ENCODE data around the gene HMBS.
"Not testable (repeated sequence)": the region's sequence is repeated elsewhere in the genome, so short reads cannot be mapped to it uniquely, and the experiment has no call there.

HMBS gene

DNA sequence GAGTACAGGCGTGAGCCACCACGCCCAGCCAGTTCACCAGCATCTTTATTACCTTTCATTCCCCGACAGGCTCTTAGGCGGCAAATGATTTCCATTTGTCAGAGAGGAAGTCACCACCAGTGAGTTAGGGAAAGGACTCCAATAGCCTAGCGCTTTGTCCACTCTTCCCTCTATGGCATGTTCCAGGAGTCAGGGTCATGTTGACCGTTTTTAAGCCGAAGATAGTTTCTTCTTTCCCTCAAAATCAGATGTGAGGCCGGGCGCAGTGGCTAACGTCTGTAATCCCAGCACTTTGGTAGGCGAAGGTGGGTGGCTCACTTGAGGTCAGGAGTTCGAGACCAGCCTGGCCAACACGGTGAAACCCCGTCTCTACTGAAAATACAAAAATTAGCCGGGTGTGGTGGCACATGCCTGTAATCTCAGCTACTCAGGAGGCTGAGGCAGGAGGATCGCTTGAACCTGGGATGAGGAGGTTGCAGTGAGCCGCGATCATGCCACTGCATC lies 18.5 kb downstream of the HMBS start:
- not testable (repeated sequence) for DNase-seq

DNA sequence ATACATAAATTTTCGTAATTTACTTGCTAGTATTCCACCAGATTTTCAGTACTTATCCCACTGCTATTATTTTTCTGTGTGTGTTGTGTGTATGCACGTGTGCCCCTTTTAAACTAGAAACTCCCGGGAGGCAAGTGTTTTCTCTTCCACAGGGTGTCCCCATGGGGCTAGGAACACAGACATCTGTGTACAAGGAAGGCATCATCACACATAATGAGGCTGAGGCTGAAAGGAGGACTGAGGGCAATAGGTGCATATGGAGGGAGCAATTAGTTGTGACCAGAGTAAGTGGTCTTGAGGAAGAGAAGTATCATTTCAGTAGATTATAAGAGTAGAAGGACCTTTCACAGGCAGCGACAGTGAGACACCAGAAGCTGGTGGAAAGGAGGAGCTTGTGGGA lies 19.1 kb downstream of the HMBS start:
- no peak for DNase-seq

DNA sequence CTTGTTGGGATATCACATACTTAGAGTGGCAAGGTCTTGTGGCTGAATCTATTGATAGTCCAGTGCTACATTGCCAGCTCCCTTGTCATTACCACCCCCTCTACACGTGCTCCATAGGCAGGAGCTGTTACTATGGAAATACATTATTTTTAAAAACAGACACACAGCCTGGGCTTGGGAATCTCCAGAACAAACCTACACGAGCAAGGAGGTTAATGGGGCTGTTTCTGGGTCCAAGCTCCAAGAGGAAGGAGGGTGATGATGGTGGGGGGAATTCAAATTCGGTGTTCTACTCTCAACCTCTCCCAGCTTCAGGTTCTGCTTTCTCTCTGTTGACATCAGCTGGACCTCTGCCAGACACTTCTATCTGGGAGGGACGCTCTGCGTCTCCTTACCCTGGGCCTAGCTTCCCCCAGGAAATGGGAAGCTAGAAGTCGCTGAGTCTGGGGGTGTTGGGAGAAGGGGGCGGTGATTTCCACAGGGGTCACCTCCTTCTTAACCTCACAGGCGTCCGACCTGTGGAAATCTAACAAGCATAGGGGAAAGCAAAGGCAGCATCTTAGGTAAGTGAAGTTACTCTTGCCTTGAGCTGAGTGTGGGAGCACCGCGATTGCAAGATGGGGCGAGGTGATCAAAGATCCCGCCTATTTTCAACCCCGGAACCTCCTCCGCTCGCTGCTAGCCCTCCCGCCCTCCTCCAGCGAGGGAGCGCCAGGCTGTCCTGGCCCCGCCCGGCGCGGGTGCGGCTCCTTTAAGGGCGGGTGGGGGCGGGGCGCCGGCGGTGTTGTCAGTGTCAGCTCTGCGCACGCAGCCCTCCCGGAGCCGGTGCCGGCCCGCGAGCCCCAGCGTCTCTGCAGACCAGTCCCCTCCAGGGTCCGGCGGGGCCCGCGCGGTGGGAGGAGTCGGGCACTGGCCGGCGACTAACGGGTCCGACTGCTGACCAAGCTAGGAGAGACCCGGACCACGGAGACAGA lies 22.2 kb downstream of the HMBS start, which contains the start of gene C2CD2L:
Gene C2CD2L, plus strand, starts transcription at position 781 of the 974 bp plus-strand sequence. CDS start 398 bp downstream, outside the sequence.
- DNase-seq, result peak; percentile 90

DNA sequence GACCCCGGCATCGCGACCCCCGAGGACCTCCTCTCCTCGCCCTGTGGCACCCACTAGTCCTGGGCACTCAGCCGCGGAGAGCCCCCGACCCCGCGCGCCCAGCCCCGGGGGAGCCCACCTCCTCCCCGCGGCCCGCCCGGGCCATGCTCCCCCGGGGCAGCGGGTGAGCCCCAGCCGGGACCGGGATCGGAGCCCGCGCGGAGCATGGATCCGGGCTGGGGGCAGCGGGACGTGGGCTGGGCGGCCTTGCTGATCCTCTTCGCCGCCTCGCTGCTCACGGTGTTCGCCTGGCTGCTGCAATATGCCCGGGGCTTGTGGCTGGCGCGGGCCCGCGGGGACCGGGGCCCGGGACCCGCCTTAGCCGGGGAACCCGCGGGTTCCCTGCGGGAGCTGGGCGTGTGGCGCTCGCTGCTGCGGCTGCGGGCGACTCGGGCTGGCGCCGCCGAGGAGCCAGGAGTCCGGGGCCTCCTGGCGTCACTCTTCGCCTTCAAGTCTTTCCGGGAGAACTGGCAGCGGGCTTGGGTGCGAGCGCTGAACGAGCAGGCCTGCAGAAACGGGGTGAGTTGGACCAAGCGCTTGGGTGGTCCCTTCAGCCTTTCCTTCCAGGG lies 23.0 kb downstream of the HMBS start:
- DNase-seq, result no peak

DNA sequence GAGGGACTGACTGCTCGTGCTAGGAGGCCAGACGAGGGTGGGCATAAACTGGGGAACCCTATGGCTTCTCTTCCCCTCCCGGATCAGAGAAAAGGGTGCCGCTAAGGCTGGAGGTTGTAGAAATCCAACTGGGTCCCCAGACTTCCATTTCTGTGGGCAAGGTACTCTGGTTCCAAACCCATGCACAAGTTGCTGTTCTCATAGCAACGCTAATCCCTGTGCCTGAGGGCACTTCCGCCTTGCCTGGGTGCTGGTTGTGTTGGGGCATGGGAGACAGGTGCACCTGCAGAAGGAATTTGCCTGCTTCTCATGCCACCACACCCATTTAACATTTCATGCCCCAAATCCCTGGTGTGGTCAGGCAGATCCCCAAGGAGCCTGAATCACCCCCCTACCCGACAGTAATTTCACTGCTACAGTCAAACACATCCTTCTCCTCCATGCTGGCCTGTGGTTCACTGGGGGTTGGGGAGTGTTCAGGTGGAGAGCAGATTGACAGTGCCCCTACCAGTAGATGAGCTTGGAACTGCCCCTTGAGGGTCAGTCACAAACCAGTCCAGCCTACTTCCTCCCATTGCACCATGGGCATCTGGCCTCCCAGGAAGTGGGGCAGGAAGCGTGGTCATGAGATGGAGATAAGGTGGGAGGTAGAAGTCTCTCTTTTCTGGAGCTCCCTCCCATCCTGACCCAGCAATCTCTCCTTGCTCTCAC lies 23.6 kb downstream of the HMBS start:
- DNase-seq, result peak; percentile 38

DNA sequence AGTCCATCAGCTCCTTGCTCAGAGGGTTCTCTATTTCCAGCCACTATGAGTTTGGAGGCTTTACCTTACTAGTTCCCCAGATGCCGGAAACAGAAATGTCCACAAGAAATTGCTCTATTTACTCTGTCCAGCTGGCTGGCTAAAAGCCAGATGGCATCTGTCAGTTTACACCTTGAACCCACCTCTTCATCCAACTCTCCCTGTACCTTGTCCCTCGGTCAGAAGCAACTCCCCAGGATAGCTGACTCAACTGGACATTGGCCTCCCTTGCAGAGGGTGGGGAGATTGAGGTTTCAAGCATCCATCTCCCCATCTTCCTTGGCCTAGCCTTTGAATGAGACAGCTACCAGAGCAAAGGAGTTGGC lies 24.2 kb downstream of the HMBS start:
- no peak for DNase-seq

DNA sequence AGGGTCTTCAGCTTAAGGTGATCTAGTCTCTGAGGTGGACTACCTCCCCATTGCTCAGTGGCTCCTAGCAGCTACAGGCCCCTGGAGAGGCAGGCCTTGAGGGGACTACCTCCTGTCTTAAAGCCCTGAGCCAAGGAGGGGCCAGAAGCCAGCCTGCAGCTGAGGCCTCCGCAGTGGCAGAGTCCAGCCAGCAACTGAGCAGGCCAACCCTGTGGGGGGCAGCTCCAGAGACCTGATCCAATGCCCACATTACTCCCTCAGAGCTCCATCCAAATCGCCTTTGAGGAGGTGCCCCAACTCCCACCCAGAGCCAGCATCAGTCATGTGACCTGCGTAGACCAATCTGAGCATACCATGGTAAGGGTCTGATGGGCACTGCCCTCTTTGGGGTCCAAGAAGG lies 25.2 kb downstream of the HMBS start:
- no peak for DNase-seq

DNA sequence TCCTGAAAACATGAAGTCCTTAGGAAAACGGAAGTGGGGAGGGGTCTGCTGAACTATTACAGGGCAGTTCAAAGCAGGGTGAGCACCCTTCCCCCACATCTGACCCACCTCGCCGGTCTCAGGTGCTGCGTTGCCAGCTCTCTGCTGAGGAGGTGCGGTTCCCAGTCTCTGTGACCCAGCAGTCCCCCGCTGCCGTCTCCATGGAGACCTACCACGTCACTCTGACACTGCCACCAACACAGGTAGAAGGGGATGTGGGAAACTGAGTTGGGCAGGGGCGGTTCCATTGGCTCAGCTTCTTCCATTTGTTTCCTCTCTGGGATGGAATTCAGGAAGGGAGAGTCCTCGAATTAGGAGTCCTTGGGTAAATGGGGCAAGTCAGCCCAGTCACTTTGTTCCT lies 25.8 kb downstream of the HMBS start:
- no peak for DNase-seq

DNA sequence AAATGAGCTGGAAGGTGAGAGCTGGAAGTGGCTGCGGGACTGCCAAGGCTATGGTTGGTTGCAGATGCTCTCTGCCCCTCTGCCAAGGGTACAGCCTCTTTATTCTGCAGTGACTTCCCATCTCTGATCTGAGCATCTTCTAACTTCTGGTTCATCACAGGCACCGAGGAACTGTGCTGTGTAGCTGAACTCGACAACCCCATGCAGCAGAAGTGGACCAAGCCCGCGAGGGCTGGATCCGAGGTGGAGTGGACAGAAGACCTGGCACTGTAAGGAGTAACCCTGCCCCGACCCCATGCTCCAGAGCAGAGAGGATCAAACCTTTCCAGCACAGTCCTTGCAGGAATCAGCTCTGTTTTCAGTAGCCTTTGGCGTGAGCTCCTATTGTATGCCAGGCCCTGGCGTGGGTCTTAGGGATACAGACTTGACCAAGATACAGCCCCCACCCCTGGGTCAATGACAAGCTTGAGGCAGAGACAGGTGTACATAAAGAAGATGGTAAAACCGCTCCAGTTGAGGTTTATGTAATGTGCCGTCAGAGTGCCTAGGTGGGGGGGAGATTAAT lies 26.8 kb downstream of the HMBS start:
- DNase-seq, result no peak

DNA sequence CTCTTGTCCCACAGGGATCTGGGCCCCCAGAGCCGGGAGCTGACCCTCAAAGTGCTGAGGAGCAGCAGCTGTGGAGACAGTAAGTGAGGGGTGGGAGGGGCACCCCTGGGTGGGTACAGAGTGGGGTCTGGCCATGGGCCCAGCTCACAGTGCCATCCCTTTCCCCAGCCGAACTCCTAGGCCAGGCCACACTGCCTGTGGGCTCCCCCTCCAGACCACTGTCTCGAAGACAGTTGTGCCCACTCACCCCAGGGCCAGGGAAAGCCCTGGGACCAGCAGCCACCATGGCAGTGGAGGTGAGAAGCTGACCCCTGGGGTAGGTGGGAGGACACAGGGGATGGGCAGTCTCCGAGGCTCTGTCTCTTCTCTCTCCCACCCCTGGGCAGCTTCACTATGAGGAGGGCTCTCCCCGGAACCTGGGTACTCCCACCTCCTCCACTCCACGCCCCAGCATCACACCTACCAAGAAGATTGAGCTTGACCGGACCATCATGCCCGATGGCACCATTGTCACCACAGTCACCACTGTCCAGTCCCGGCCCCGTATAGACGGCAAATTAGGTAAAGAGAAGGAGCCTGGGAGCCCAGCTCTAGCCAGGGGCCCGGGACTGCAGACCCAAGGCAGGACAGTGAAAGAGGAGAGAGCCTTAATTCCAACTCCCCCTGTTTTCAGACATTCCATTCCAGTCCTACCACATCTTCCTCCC lies 27.8 kb downstream of the HMBS start:
- no peak for DNase-seq

DNA sequence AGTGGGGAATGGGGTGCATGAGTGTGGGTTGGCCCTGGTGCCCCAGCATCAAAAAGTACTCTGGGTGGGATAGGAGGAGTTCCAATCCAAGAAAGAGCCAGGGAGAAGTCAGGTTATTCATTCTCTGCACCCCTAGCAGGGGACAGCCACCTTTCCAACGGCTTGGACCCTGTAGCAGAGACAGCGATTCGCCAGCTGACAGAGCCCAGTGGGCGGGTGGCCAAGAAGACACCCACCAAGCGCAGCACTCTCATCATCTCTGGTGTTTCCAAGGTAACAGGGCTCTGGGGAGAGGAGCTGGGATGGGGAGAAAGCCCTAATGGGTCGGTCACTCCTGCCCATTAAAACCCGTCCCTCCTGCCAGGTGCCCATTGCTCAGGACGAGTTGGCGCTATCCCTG lies 29.0 kb downstream of the HMBS start:
- no peak for DNase-seq

DNA sequence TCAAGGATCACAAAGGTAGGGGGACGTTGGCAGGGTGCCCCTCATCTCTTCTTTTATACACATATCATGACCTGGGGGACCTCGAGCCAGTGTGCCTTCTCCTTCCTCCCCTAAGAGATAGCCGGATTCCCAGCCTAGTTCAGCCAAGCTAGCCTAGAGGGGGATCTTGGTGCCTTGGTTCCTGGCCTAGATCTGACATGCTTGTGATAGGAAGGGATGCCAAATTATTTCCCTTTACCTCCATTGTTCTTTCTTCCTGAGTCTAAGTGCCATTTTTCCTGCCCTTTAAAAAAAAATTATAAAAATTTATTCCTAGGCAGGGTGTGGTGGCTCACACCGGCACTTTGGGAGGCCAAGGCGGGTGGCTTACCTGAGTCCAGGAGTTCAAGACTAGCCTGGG lies 29.7 kb downstream of the HMBS start:
- DNase-seq, result no peak

DNA sequence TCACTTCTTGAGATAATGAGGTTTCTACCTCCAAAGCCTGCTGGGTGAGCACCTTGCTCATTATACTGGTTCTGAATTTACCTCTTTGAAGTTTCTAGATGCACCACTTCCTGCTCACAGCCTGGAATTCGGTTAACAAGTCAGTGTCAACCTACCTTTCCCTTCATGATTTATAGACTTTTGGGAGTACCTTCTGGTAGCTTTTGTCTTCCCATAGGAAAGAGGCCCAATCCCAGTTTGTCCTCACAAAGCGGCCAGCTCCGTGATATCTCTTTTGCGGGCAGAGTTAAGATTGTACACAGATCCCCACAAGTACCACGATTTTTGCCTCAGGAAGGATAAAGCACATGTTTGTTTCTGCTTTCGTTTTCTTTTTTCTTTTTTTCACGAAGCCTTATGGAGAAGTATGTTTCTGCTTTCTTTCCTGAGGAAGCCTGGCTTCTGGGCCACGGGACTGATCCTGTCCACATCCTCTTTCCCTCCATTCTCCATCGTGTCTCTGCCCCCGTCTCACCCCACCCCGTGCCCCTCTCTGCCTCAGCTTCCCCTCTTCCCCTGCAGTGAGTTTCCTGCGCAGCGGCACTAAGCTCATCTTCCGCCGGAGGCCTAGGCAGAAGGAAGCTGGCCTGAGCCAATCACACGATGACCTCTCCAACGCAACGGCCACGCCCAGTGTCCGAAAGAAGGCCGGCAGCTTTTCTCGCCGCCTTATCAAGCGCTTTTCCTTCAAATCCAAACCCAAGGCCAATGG lies 31.0 kb downstream of the HMBS start:
- peak; percentile 47 for DNase-seq

DNA sequence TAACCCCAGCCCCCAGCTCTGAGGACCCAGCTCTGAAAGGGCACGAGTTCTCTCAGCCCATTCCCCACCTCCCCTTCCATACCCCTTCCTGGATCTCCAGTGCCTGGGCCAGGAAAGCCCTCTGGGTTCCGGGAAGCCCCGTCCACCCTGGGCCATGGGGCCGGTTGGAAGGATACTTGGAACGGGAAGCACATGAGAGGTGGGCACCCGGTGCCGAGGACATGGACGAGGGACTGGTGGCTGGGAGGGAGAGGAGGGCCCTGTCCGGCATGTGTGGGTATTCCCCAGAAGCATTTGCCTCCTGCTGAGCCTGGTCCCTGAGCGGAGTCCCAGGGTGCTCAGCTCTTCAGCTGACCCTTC lies 31.5 kb downstream of the HMBS start:
- DNase-seq, result no peak

DNA sequence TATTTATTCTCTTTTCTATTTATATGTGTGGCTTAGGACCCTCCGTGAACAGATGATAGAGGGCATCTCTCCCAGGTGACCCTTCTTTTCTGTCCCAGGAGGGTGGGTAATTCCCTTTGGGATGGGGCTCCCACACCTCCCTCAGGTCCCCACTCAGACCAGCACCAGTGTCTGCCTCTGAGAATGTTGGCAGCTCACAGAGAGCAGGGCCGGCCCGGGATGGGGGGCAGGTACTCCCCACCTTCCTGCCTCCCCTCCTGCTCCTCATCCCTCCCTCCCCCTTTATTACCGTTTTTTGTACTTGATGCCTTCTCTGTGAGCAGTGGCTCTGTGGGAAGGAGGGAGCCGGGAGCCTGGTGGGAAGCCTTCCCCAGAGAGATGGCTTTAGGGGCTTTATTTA lies 31.9 kb downstream of the HMBS start:
- no peak for DNase-seq

DNA sequence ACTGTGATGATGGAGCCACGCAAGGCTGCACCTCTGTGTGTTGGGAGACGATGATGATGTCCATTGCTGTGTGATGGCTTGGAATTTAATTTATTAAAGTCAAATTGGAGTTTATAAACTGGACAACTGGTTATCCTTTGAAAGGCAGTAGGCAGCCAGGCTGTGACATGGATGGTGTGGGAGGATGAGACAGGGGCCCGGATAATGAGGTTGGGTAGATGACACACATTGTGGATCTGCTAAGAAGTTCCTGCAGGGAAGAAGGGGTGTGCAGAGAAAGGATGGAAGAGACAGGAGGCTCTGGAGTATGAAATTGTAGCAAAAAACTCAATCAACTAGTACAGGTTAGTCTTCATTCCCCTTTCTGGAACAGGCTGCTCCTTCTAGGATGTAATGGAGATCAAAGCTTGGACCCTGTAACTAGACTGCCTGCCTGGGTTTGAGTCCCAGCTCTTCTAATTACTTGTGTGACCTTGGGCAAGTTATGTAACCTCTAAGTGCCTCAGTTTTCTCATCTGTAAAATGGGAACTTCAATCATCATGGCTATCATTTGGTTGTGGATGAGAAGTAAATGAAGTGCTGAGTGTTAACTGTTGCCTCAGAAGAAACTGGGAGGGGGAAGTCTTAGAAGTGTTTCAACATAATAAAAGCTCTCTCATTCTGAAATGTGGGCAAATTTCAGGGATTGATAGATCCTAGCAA lies 32.5 kb downstream of the HMBS start:
- no peak for DNase-seq

DNA sequence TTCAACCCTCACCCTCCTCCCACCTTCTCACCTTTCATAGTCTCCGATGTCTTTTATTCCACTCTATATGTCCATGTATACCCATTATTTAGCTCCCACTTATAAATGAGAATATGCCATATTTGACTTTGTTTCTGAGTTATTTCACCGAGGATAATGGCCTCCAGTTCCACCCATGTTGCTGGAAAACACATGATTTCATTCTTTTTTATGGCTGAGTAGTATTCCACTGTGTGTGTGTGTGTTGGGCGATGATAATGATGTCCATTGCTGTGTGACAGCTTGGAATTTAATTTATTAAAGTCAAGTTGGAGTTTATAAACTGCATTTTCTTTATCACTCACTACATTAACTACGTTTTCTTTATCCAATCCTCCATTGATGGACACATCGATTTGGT lies 33.5 kb downstream of the HMBS start:
- DNase-seq, result no peak

DNA sequence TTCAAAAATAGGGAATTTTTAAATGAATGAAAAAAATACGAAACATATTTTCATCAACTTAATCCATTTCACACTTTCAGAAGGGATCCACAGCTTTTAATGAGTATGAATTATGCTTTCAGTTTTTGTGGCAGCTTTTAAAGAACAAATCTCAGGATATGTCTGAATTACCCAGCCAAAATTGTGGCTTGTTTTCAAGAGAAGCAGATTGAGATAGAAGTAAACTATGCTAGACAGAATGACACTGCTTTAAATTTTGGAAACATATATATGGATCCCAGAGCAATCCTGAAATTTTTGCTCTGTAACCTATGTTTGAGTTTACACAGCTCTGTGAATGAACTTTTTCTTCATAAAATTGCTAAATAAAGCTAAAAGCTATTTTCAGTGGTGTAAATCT lies 34.3 kb downstream of the HMBS start:
- DNase-seq, result no peak

DNA sequence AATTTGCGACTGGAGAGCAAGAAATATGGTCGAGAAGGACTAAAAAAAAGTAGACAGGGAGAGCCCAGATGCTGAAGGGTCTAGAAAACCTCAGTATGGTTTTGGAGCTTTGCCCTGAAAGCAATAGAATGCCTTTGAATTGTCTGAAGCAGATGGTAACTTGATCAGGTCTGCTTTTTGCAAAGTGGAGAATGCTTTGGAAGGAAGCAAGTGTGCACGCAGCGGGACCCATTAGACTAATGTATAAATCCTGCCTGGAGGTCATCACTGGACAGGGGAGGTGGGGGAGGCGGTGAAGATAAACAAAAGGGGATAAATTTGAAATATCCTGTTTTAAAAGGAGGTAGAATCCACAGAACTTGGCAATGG lies 35.9 kb downstream of the HMBS start:
- DNase-seq, result no peak

DNA sequence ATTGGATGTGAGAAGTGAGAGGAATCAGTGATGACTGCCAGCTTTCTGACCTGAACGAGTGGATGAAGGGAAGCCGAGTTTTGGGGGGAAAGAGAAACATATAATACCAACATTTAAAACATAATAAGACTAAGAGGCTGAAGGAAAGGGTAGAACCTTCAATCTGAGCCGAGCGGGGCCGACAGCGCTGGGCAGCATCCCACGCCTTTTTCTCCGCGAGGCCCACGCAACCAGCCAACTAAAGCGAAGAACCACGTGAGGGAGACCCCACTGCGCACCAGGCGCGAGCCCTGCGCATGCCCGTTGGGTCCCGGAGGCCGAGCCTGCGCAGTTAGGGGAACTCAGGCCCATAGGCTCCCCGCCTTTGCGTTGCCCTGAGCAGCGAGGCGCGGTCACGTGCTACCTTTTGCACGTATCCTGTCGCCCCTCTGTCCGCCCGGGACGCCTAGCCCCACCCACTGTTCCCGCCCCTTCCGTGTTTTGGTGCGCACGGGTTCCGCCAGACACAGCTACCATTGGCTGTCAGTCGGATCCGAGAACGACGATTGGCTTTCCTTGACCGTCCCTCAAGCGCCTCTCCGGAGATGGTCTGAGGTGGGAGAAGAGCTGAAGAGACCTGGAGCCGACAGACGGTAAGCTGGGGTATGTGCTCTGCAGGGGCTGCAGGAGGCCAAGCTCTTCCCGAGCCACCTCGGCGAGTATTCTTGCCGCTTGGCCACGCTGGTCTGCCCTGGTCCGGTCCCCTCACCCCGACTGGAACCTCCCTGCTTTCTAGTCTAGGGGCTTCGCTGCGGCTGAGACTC lies 36.5 kb downstream of the HMBS start, which contains the start of gene HINFP:
Gene HINFP, plus strand, starts transcription at position 573 of the 803 bp plus-strand sequence. CDS start 5,365 bp downstream, outside the sequence.
- DNase-seq, result peak; percentile 100
